Globus pallidus (tissue), 1 donor: ENCODE results near the gene RCN2.

ENCODE experiments used
- DNase-seq: peaks from one replicate; pipeline ENCODE4 v3.0.0-alpha.2; 2015; ENCODE audit warnings: low spot score

The RCN2 gene

DNA sequence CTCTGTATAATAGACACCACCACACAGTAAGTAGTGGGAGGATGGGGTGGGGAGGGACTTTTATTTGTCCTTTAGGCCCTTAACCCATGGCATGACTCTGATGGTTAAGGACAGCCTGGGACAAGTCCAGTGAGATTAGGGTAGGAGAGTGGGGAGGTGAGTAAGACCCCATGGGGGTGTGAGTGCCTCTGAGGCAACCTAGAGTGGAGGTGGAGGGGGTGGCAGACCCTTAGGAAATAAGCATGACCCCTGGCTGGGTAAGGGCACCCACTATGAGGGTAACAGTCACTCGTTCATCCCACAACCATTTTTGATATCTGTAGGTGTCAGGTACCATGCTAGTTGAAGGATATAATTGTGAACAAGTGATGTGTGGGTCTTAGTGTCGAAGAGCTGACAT lies 42.4 kb downstream of the RCN2 start:
- no peak for DNase-seq

DNA sequence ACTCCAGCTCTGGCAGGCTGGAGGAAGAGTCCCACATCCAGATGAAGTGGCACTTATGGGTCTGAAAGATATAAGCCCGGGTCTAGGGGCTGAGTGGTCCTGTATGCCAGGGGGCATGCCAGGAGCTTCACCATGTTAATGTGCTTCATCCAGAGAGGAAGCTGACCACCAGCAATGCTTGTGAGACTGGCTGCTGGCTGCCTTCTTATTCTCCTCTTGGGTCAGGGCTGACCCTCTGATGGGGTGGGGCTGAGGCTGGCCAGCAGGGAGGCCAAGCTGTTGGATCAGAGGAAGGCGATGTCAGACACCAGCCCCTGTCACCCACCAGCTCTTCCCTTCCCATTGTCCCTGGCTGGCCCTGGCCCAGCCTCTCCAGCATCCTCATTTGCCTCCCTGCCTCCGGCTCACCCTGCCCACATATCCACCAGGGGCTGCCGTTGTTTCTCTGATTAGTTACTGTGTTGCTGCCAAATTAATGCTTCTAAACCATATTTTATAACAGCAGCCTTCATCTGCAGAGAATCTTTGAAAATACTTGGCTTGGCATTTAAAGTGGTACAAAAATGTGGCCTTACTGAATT lies 43.0 kb downstream of the RCN2 start:
- DNase-seq: no peak

DNA sequence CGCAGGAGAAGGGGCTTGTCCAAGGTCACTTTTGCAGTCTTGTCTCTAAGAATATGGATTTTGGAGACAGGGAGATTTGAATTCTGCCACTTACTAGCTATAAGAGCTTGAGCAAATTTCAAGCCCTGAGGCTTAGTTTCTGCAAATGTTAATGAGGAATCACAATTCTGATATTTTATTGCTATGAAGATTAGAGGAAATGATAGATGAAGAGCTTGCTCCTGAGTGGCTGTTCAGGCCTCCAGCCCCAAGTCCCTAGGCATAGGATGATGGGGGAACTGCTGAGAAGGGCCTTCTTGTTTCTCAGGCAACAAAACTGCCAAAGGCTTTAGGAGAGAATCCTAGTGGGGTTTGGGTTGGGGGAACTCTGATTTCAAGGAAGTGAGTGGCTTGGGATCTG lies 44.6 kb downstream of the RCN2 start:
- no peak for DNase-seq

DNA sequence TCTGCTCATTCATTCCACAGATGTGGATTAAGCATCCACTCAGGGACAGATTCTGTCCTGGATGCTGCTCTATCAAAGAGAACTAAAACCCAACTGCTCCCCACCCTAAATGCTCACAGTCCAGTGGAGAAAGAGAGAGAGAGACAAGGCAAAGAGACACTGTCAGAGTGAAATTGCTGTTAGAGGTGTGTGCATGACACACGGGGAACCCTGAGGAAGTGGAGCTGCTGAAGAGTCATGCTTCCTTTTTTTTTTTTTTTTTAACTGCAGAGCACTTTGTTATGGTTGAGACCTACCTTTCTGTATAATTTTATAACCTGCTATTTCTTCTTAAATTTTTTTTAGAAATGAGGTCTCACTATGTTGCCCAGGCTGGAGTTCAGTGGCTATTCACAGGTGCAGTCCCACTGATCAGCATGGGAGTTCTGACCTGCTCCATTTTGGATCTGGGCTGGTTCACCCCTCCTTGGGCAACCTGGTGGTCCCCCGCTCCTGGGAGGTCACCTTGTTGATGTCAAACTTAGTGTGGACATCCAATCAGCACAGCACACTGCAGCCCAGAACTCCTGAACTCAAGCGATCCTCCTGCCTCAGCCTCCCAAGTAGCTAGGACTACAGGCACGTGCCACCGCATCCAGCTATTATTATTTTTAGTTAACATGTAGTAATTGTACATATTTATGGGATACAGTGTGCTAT lies 45.2 kb downstream of the RCN2 start:
- DNase-seq: no peak

DNA sequence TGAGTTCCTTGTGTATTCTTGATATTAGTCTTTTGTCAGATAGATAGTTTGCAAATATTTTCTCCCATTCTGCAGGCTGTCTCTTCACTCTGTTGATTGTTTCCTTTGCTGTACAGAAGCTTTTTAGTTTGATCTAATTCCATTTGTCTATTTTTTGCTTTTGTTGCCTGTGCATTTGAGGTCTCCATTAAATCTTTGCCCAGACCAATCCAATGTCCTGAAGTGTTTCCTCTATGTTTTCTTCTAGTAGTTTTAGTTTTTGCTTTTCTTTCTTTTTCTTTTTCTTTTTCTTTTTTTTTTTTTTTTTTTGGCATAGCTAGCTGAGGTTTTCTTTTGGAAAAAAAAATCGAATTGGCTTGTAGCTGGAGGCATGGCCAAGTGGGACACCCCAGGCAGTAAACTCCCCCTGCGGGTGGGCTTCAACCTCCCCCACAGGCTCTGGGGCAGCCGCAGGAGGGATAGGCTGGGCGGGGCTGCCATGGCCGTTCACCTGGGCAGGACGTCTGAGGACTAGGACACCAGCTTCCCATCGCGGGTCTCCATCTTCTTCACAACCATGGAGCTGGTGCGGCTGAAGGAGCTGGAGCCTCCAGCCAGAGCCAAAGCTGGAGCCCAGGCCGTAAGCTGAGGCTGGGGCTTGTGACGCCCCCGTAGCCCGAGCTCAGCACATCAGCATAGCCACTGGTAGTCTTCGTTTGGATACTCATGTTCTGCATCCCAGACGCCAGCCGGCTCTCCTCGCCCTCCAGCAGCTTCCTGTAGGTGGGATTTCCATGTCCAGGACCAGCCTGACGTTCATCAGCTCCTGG lies 47.2 kb downstream of the RCN2 start:
- DNase-seq: no peak

DNA sequence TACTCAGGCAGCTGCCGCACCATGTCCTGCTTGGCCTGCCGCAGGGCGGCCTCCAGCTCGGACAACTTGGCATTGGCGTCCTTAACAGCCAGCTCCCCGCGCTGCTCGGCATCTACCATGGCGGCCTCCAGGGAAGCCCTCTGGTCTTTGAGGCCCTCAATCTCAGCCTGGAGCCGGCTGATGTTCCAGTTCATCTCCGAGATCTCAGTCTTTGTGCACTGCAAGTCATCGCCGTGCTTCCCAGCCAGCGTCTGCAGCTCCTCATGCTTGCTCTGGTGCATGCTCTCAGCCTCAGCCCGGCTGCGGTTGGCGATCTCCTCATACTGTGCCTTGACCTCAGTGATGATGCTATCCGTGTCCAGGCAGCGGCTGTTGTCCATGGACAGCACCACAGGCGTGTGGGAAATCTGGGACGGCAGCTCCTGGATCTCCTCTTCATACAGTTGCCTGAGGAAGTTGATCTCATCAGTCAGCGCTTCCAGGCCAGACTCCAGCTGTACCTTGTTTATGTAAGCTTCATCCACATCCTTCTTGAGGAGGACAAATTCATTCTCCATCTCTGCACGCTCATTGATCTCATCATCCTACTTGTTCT lies 47.9 kb downstream of the RCN2 start:
- no peak for DNase-seq

DNA sequence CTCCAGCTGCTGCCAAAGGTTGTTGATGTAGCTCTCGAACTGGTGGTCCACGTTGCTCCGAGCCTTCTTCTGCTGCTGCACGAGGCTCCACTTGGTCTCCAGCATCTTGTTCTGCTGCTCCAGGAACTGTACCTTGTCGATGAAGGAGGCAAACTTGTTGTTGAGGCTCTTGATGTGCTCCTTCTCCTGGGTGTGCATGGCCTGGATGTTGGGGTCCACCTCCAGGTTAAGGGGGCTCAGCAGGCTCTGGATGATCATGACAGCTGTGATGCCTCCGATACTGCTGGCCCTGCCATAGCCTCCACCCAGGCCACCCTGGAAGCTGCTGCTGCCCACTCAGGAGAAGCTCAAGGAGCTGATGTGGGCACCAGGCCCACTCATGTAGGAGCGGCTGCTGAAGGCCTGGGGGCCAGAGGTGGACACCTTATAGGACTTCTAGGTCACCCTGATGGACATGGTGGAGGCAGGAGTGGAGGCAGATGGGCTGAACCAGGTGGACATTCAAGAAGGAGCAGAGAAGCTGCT lies 48.5 kb downstream of the RCN2 start:
- DNase-seq: no peak

DNA sequence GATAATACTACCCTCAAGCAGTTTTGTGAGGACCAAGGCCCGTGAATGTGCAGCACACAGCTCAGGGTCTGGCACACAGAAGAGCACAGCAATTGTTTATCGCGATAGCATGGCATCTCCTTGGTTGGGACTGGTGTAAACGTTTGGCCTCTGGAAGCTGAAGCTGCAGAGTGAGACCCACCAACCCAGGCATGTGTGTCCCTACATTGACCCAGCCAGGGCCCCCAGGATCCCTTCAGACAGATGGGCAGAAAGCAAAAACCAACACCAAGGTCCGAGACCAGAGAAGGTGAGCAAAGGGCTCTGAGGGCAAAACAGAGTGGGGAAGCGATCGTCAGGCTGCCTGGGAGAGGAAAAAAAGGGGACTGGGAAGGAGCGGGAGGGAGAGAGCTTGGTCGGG lies 50.8 kb downstream of the RCN2 start:
- no peak for DNase-seq

DNA sequence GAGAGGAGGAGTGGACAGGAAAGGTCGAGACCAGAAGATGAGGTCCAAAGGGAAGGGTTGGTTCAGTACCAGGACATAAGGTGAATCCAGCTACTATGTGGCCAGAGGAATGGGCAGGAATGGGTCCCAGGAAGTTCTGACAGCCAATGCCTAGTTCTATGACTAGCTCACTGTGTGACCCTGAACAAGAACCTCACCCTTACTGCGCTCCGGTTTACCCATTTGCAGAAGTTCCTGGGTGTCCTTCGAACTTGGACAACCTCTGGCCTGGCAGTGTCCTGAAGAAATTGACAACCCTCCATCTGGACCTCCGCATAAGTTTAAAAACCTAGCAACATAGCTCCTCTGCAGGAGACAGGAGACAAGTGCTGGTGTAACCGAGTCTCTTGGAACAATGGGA lies 51.2 kb downstream of the RCN2 start:
- DNase-seq: no peak

DNA sequence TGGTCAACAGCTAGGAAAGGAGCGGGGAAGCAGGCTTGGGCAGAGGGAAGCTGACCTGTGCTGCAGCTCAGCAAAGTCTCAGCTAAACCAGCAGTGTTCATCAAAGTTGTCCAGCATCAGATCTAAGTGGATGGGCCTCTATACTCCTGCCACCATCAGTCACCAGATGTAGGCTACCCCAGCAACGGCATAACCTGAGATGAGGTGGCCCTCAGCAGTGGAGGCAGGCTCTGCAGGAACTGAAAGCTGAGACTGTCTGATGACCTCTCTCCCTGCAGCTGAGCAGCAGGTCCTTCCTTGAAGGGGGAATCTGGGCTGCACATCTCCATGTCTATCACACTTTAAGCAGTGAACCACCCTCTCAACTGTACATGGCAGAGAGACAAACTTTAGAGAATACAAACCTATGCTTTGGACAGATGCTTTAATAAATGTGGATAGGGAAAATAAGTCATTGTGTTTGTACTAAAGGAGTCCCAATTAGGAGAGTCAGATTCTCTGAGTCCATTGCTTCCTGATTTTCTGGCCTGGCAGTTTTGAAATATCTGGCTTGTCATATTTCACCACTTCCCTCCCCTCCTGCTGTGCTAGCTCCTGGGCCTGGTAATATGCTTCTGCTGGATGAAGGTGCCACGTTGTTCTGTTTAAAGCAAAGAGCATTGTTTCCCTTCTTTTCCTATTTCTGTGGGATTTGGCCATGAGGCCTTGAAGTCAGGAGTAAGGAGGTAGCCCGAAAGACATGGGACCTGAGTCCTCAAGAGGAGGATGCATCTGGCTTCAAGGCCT lies 52.2 kb downstream of the RCN2 start:
- no peak for DNase-seq

DNA sequence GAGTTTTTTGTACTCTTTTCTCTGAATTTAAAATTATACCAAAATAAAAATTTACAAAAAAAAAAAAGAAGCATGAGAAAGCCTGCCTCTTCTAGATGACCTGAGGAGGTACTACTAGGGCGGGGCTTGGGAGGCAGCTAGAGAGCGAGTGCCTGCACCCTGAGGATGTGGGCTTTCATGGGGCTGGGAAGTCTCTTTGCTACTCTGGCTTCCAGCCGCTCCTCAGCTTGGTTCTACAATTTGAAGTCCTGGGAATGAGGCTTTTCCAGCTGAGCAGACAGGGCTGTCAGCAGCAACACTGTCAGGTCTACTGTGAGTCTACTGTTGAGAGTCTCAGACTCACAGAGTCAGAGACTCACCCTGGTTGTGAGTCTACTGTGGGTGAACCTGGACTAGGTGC lies 55.2 kb downstream of the RCN2 start:
- no peak for DNase-seq

DNA sequence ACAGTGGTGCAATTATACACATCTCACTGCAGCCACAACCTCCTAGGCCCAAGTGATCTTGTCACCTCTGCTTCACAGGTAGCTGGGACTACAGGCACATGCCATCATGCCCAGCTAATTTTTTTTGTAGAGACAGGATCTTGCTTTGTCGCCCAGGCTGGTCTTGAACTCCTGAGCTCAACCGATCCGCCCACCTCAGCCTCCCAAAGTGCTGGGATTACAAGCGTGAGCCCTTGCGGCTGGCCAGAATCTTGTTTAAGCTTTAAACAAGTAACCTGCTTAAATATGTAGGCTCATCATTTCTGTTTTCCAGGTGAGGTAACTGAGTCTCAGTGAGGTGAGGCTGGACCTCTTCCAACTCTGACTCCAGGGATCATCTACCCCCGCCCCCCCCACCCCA lies 55.7 kb downstream of the RCN2 start:
- DNase-seq: no peak

DNA sequence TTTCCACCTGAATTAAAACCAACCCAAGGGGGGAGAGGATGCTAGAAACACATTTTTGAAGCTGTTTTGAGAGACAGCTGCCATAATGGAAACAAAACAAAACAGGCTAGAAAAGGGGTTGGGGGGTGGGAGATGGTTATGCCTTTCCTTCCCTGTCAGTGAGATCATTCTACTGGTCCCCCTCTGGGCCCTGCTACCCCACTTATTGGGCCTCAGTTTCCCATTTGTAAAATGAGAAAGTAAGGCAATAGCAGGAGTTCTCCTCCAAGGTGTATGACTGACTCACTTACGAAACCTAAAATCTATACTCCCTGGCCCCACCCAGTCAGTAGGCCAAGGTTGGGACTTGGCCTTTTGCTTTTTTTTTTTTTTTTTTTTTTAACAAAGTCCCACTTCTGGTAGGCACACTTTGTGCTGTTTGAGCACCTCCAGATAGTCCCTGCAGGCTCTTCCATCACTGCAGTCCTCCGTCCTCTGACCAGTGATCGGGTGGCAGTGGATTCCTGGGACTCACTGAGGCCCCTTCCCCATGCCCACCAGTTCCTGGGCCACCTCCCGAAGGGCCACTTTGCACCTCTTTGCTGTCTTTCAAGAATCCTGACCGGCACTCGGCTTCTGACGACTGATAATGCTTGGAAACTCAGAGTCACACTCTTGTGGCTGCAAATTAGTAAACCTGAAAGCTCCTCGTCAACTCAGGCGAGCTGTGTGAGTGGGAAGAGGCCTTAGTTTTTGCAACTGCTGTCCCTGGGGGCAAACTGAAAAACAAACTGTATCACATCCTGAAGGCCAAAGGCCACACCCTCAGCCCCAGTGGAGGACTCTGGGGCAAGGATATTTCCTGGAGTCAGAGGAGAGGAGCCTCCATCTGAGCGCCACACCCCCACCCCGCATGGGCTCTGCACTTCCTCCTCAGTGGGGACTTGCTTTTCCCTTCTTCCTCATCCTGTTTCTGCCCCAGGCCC lies 56.6 kb downstream of the RCN2 start:
- no peak for DNase-seq

DNA sequence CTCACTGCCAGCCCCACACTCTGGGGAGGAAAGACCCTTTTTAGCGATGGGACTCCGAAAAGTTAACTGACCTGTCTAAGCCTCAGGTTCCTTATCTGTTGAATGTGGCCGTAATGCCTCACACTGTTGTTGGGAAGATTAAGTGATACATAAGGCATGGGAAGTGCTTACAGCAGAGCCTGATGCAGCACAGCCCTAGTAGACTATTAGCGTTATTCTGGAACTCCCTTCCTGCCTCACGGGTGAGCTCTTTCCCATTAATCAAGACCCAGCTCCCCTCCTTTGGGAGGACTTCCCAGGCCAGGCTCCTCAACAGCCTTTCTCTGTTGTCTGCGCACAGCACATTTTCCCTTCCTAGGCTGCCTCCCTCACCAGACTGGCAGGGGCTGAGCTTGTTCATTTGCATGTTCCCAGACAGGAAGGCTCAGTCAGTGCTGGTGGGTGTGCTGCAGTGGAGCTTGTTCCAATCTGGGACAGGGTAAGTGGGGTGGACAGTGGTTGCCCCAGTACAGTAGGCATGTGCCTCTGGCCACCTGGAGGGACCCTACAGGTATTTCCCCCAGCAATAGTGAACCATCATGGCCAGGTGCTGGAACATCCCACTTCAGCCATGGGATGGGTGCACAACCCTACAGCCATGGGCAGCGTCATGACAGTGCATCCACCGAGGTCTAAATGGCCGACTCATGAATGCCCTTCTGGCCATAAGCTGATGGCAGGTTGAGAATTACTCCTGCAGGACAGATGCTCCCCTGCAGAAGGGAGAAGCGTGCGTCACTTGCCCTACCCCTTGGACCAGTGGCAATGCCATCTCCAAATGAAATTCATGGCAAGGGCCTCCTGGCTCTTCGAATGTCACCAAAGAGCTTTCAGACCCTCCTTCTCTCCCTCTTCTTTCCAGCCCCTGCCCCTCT lies 57.6 kb downstream of the RCN2 start:
- DNase-seq: no peak

DNA sequence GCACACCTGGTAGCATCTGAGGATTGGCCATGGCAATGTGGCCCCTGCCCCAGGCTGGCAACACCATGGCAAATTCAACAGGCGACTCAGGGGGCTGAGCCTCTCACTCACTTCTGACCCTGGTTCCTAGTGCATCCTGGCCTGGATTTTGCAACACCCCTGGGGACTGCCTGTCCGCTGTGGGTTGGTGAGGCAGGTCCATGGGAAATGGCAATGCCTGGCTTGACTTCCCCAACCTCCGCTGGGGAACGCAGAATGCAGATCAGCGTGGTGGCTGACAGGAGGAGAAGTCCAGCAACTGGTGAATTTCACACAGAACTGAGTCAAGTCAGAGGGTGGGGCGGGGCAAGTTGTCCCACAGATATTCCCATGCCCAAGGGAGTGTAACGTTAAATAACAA lies 59.5 kb downstream of the RCN2 start:
- no peak for DNase-seq

DNA sequence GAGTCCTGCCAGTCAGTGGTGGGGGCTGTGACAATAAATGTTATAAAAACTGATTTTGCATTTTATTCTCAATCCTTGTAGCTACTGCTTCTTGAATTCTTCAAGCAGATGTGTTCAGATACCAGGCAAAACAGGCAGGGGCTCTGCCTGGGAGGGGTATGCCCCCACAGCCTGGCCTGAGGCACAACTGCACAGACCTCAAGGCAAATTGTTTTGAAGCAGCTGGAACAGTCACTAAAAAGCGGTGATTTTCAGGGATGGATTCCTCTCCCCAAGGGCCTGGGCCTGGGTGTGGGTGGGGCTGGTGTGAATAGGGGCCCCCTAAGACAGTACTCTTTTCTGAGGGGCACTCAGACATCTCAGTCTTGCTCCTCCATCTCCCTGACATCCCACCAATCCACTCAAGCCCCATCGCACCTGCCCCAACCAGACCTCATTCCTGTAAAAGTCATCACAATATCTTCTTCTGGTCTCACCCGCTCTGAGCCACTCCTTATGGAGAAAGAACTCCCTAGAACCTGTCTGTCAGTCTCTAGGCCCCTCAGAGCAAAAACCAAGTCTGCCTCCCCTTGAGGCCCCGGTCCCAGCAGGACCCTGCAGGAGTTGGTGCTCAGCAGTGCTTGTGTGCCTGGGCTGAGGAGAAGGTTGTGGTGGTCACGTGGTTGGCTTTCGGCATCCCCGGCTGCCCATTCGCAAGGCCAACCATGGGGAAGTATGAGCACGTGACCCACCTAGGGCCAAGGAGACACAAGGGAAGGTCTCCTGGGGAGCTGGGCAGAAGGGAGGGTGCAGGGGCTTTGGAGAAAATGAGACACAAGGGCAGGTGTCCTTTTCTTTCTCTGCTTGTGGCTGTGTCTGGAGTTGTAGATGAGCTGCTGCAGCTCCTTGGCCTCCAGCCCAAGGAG lies 60.4 kb downstream of the RCN2 start:
- no peak for DNase-seq

DNA sequence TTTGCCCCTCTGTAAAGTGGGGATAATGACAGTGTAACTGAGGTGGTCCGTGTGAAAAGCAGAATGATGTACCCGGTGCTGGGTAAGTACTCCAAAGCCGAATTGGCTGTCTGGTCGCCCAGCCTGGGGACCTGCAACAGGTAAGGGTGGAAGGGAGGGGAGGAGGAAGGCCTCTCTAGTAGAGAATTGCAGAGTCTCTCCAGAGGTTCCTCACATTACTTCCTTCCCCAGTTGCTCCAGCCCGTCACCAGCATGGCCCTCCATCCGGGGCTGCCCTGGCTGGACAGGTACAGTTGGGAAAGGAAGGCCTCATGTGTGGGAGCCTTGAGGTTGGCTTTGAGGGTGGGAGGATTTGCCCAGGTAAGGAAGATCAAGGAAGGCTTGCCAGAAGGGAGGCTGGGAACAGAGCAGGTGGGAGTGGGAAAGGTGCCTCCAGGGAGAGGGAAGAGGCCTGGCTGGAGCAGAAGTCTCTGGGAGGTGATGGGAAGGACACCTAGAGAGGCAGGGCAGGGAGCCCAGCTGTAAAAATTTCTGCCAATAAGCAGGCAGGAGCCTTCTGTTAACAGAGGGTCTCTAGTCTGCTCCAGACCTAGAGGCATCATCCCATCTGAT lies 61.7 kb downstream of the RCN2 start:
- no peak for DNase-seq

DNA sequence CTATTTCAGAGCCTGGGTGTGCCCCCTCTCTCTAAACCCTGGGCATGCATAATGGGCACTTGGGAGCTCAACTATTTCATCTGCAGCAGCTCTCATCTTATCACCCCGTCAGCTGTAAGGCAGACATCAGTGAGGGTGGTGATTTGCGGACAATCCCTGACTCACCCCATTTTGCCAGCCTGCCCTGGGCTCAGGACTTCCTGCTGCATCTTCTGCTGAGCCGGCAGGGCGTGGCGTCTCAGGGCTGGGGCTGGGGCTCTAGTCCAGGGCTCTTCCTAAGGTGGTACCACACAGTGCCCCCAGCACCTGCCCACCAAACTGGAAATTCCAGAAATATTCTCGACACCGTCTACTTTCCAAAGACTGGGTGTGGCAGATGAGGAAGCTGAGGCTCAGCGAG lies 62.5 kb downstream of the RCN2 start:
- DNase-seq: no peak
